ENCODE results near the gene BEND6. TPM values are rescaled to one million over a fixed set of nuclear protein-coding genes. Genes with fewer than 3 reads are reported as not detected.

The BEND6 gene
- total and polyA plus RNA-seq, 4 donors, result under 0.01 to 0.14 (median 0.03) TPM; not detected in 1

DNA sequence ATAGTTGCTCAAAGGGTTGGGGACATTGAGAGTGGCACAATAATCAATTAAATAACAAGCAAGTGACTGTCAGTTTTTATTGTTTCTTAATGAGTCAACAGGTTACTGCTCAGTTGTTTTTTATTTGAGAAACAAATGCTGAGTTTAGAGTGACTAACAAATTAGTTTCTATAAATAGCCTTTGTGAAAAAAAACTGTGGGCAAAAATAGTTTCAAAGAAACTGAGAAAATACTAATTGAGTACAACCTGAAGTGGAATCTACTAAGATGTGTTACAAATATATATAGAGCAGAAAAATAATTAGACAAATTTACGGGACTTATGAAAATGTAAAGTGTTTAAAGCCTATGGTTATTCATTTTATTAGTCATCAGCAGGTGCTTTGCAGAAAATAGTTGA is 22.3 kb downstream of the BEND6 start:
- no peaks in the 10 kb centered on the region for H3K4me1 ChIP-seq (ENCODE audit: control insufficient read depth in 4 of 4, insufficient read depth in 4 of 4, low read length in 3 of 4)
- H3K27ac ChIP-seq (ENCODE audit: low read depth in 1 of 2, low read length in 2 of 2), result no peak overlapping the region
- H3K36me3 ChIP-seq (ENCODE audit: control insufficient read depth in 4 of 4, insufficient read depth in 3 of 4, low read depth in 1 of 4, low read length in 3 of 4), result no peaks in the 10 kb centered on the region
- 91% methylated on average over 1 of the region's 1 CpG for WGBS
- no peak overlapping the region for H3K9ac ChIP-seq (ENCODE audit: low read depth in 1 of 2, low read length in 2 of 2)
- TF ChIP-seq YY1 (IDR thresholded peaks at IDR 0.05), result no peak
- TF ChIP-seq GABPA (IDR thresholded peaks at IDR 0.05 in 1 of 2, conservative IDR thresholded peaks at IDR 0.05 in 1 of 2), result no peak
- no peak for TF ChIP-seq FOXA2 (IDR thresholded peaks at IDR 0.05)
- TF ChIP-seq HNF4G (IDR thresholded peaks at IDR 0.05), result no peak
- no peak for TF ChIP-seq FOXA1 (IDR thresholded peaks at IDR 0.05)
- no peak for TF ChIP-seq SP1 (IDR thresholded peaks at IDR 0.05)
- TF ChIP-seq TAF1 (conservative IDR thresholded peaks at IDR 0.05), result no peak
- TF ChIP-seq, protein P1, sequence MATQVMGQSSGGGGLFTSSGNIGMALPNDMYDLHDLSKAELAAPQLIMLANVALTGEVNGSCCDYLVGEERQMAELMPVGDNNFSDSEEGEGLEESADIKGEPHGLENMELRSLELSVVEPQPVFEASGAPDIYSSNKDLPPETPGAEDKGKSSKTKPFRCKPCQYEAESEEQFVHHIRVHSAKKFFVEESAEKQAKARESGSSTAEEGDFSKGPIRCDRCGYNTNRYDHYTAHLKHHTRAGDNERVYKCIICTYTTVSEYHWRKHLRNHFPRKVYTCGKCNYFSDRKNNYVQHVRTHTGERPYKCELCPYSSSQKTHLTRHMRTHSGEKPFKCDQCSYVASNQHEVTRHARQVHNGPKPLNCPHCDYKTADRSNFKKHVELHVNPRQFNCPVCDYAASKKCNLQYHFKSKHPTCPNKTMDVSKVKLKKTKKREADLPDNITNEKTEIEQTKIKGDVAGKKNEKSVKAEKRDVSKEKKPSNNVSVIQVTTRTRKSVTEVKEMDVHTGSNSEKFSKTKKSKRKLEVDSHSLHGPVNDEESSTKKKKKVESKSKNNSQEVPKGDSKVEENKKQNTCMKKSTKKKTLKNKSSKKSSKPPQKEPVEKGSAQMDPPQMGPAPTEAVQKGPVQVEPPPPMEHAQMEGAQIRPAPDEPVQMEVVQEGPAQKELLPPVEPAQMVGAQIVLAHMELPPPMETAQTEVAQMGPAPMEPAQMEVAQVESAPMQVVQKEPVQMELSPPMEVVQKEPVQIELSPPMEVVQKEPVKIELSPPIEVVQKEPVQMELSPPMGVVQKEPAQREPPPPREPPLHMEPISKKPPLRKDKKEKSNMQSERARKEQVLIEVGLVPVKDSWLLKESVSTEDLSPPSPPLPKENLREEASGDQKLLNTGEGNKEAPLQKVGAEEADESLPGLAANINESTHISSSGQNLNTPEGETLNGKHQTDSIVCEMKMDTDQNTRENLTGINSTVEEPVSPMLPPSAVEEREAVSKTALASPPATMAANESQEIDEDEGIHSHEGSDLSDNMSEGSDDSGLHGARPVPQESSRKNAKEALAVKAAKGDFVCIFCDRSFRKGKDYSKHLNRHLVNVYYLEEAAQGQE (IDR thresholded peaks at IDR 0.05), result no peak
- TF ChIP-seq EGR1 (IDR thresholded peaks at IDR 0.05; ENCODE audit: low read depth in 2 of 2), result no peak
- TF ChIP-seq, protein P2, sequence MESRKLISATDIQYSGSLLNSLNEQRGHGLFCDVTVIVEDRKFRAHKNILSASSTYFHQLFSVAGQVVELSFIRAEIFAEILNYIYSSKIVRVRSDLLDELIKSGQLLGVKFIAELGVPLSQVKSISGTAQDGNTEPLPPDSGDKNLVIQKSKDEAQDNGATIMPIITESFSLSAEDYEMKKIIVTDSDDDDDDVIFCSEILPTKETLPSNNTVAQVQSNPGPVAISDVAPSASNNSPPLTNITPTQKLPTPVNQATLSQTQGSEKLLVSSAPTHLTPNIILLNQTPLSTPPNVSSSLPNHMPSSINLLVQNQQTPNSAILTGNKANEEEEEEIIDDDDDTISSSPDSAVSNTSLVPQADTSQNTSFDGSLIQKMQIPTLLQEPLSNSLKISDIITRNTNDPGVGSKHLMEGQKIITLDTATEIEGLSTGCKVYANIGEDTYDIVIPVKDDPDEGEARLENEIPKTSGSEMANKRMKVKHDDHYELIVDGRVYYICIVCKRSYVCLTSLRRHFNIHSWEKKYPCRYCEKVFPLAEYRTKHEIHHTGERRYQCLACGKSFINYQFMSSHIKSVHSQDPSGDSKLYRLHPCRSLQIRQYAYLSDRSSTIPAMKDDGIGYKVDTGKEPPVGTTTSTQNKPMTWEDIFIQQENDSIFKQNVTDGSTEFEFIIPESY (IDR thresholded peaks at IDR 0.05), result no peak
- TF ChIP-seq, protein P3, sequence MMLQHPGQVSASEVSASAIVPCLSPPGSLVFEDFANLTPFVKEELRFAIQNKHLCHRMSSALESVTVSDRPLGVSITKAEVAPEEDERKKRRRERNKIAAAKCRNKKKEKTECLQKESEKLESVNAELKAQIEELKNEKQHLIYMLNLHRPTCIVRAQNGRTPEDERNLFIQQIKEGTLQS (IDR thresholded peaks at IDR 0.05), result no peak
- TF ChIP-seq RXRA (IDR thresholded peaks at IDR 0.05), result no peak
- no peak for TF ChIP-seq RAD21 (IDR thresholded peaks at IDR 0.05)
- no peaks in the 10 kb centered on the region for H3K27me3 ChIP-seq (ENCODE audit: control insufficient read depth in 4 of 4, insufficient read depth in 4 of 4, low read length in 3 of 4)
- no peaks in the 10 kb centered on the region for H3K9me3 ChIP-seq (ENCODE audit: control insufficient read depth in 4 of 4, low read length in 3 of 4)
- no peak for DNase-seq (ENCODE audit: low spot score)
- H3K4me3 ChIP-seq (ENCODE audit: low read depth in 1 of 3, low read length in 3 of 3), result no peak overlapping the region

DNA sequence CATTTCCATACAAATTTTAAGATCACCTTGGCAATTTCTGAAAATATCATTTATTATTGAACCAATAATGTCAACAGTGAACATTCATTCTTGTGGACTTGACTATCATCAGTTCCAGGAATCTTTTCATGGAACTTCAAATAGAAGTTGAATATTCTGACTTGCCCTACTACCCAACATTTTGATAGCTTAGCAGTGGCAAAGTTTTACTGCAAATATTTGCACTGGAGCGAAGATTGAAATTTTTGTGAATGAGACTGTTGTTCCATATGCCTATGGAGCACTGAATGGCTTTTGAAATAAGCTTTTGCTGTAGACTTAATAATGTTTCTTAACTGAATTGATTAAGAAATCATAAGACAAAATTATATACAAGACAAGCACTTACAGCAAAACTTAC is 23.6 kb downstream of the BEND6 start:
- no peak overlapping the region for H3K4me3 ChIP-seq (ENCODE audit: low read depth in 1 of 3, low read length in 3 of 3)
- 89% methylated on average over 1 of the region's 1 CpG for WGBS
- H3K9ac ChIP-seq (ENCODE audit: low read depth in 1 of 2, low read length in 2 of 2), result no peak overlapping the region
- no peak for TF ChIP-seq EGR1 (IDR thresholded peaks at IDR 0.05; ENCODE audit: low read depth in 2 of 2)
- no peak for TF ChIP-seq HNF4G (IDR thresholded peaks at IDR 0.05)
- no peak for TF ChIP-seq GABPA (IDR thresholded peaks at IDR 0.05 in 1 of 2, conservative IDR thresholded peaks at IDR 0.05 in 1 of 2)
- no peaks in the 10 kb centered on the region for H3K36me3 ChIP-seq (ENCODE audit: control insufficient read depth in 4 of 4, insufficient read depth in 3 of 4, low read depth in 1 of 4, low read length in 3 of 4)
- no peak overlapping the region for H3K27ac ChIP-seq (ENCODE audit: low read depth in 1 of 2, low read length in 2 of 2)
- no peaks in the 10 kb centered on the region for H3K27me3 ChIP-seq (ENCODE audit: control insufficient read depth in 4 of 4, insufficient read depth in 4 of 4, low read length in 3 of 4)
- no peaks in the 10 kb centered on the region for H3K9me3 ChIP-seq (ENCODE audit: control insufficient read depth in 4 of 4, low read length in 3 of 4)
- H3K4me1 ChIP-seq (ENCODE audit: control insufficient read depth in 4 of 4, insufficient read depth in 4 of 4, low read length in 3 of 4), result no peaks in the 10 kb centered on the region
- no peak for DNase-seq (ENCODE audit: low spot score)

DNA sequence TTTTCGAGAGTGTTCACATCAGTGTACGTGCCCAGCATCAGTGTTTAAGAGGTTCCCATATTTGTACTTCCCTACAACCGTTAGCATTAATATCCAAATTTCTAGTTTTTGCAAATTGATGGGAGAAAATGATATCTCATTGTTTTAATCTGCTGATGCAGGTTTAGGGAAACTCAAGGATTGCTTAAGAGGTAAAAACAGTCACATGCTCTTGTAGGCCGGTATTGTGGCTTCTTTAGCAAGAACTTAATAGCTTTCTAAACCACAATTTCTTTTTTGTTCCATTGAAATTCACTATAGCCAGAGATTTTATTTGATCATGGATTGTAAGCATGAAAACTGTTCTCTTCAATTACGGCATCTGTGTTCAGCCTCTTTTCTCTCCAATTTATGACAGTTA is 29.5 kb downstream of the BEND6 start:
- WGBS, result 78% methylated on average over 5 of the region's 5 CpGs
- H3K9ac ChIP-seq (ENCODE audit: low read depth in 1 of 2, low read length in 2 of 2), result no peak overlapping the region
- H3K4me1 ChIP-seq (ENCODE audit: control insufficient read depth in 4 of 4, insufficient read depth in 4 of 4, low read length in 3 of 4), result no peaks in the 10 kb centered on the region
- no peaks in the 10 kb centered on the region for H3K27me3 ChIP-seq (ENCODE audit: control insufficient read depth in 4 of 4, insufficient read depth in 4 of 4, low read length in 3 of 4)
- DNase-seq (ENCODE audit: low spot score), result no peak
- no peaks in the 10 kb centered on the region for H3K9me3 ChIP-seq (ENCODE audit: control insufficient read depth in 4 of 4, low read length in 3 of 4)
- H3K36me3 ChIP-seq (ENCODE audit: control insufficient read depth in 4 of 4, insufficient read depth in 3 of 4, low read depth in 1 of 4, low read length in 3 of 4), result no peaks in the 10 kb centered on the region
- H3K4me3 ChIP-seq (ENCODE audit: low read depth in 1 of 3, low read length in 3 of 3), result no peak overlapping the region
- H3K27ac ChIP-seq (ENCODE audit: low read depth in 1 of 2, low read length in 2 of 2), result no peak overlapping the region
- TF ChIP-seq FOXA1 (IDR thresholded peaks at IDR 0.05) (no peak), TAF1 (conservative IDR thresholded peaks at IDR 0.05) (no peak), YY1 (IDR thresholded peaks at IDR 0.05) (no peak), GABPA (IDR thresholded peaks at IDR 0.05 in 1 of 2, conservative IDR thresholded peaks at IDR 0.05 in 1 of 2) (no peak), HNF4G (IDR thresholded peaks at IDR 0.05) (no peak)
- TF ChIP-seq, protein P2 (IDR thresholded peaks at IDR 0.05), result no peak
- TF ChIP-seq, protein P1 (IDR thresholded peaks at IDR 0.05), result no peak
- TF ChIP-seq, protein P3 (IDR thresholded peaks at IDR 0.05), result no peak

All from liver (tissue), 9 donors.